LNCAP (cell line): ENCODE measurements around the gene TIAM2.

ENCODE experiments used
- CTCF ChIP-seq: fragments of 450-650 bp; IDR thresholded peaks from 2 replicates; pipeline ENCODE4 v1.5.1; 2017; ENCODE audit warnings: mild to moderate bottlenecking

TIAM2 gene

GRCh38 chr6:154981079-154981870 lies 13.8 kb upstream of the TIAM2 start:
- no peak for TF ChIP-seq CTCF

DNA sequence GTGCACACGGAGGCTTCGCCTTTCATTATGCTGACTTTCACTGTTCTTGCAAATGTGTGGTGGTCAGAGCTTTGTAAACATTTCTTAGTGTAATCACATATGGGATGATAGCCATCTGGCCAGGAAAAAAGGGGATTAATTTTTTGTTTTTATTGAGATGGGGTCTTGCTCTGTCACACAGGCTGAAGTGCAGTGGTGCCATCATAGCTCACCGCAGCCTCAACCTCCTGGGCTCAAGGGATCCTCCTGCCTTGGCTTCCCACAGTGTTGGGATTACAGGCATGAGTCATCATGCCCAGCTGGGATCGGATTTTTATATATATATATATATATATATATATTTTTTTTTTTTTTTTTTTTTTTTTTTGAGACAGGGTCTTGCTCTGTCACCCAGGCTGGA lies 11.0 kb upstream of the TIAM2 start:
- TF ChIP-seq CTCF: no peak

GRCh38 chr6:154986787-154987235 lies 8.3 kb upstream of the TIAM2 start:
- no peak for TF ChIP-seq CTCF

- TF ChIP-seq CTCF: no peak
These were observed 5.7 kb upstream of the TIAM2 start for GRCh38 chr6:154989448-154989847.

GRCh38 chr6:154991207-154991606 lies 3.9 kb upstream of the TIAM2 start:
- TF ChIP-seq CTCF: no peak

- no peak for TF ChIP-seq CTCF
These were observed 2.1 kb upstream of the TIAM2 start for GRCh38 chr6:154993026-154993425.

- no peak for TF ChIP-seq CTCF
These were observed 1.4 kb upstream of the TIAM2 start for GRCh38 chr6:154993710-154994109.

DNA sequence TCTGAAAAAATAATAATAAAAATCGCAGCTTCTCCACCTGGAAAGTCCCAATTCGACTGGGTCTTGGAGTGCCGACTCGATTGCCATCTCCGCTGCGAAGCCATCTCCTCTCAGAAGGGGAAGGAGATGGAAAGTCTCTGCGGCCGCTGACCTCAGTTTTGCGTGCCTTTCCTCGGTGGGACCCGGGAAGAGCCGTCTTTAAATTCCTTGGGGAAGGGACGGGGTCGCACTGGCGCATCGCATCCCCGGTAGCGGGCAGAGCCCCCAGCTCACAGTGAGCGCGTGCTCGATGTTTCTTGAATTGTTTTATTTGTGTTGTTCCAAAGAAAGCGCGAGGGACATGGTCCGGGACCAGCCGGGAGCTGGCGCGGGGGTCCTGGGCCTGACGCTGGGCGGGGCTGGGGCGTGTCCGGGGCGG lies 270 bp upstream of the TIAM2 start:
- TF ChIP-seq CTCF: no peak
